ENCODE data around the gene ZDHHC6. TPM values are rescaled to one million over a fixed set of nuclear protein-coding genes. Genes with fewer than 3 reads are reported as not detected.
A peak's percentile ranks its signal among the peaks of the same experiment; 100 is the strongest.

The ZDHHC6 gene
- total RNA-seq (ENCODE audit: low replicate concordance): 12.7 and 36.6 TPM in 2 replicates

GRCh38 chr10:112446855-112447619 is at the start of gene ZDHHC6, which contains the start of gene VTI1A:
TSS of gene ZDHHC6 (minus strand) at chr10:112446914. CDS start at chr10:112445436, 1,478 bp downstream.
TSS of gene VTI1A (plus strand) at chr10:112447215. CDS start at chr10:112447374, 159 bp downstream.
- peak; percentile 88 for DNase-seq (ENCODE audit: low read depth)
- peak within 1 kb of the TSS; percentile 99 for H3K4me3 ChIP-seq (ENCODE audit: low read depth, low read length)
- TF ChIP-seq CTCF (IDR thresholded peaks at IDR 0.05; ENCODE audit: insufficient read depth, low read length): peak; percentile 33

- no peak for TF ChIP-seq CTCF (IDR thresholded peaks at IDR 0.05; ENCODE audit: insufficient read depth, low read length)
- no peak overlapping the region for H3K4me3 ChIP-seq (ENCODE audit: low read depth, low read length)
- DNase-seq (ENCODE audit: low read depth): no peak
Observed at GRCh38 chr10:112492736-112493135, 46.0 kb upstream of the ZDHHC6 start.

GRCh38 chr10:112491144-112491543 is 44.4 kb upstream of the ZDHHC6 start:
- peak; percentile 55 for DNase-seq (ENCODE audit: low read depth)
- no peak overlapping the region for H3K4me3 ChIP-seq (ENCODE audit: low read depth, low read length)
- TF ChIP-seq CTCF (IDR thresholded peaks at IDR 0.05; ENCODE audit: insufficient read depth, low read length): no peak

- DNase-seq (ENCODE audit: low read depth): peak; percentile 15
- TF ChIP-seq CTCF (IDR thresholded peaks at IDR 0.05; ENCODE audit: insufficient read depth, low read length): no peak
- no peak overlapping the region for H3K4me3 ChIP-seq (ENCODE audit: low read depth, low read length)
Observed at GRCh38 chr10:112490545-112490944, 43.8 kb upstream of the ZDHHC6 start.

- H3K4me3 ChIP-seq (ENCODE audit: low read depth, low read length): no peak overlapping the region
- no peak for DNase-seq (ENCODE audit: low read depth)
- TF ChIP-seq CTCF (IDR thresholded peaks at IDR 0.05; ENCODE audit: insufficient read depth, low read length): no peak
Observed at GRCh38 chr10:112487964-112488363, 41.2 kb upstream of the ZDHHC6 start.

- DNase-seq (ENCODE audit: low read depth): no peak
- no peak overlapping the region for H3K4me3 ChIP-seq (ENCODE audit: low read depth, low read length)
- TF ChIP-seq CTCF (IDR thresholded peaks at IDR 0.05; ENCODE audit: insufficient read depth, low read length): no peak
Observed at GRCh38 chr10:112484399-112484798, 37.7 kb upstream of the ZDHHC6 start.

Data from fibroblast of the aortic adventitia (primary cell).